Activated CD8-positive, alpha-beta memory T cell treated with anti-CD3 and anti-CD28 coated beads, Interleukin-2, amount 50 U/mL, for 24 hours (primary cell): ENCODE data around the gene SPATA13.

Source experiments
- DNase-seq: peaks from one replicate; pipeline ENCODE4 v3.0.0-alpha.2; 2020; ENCODE audit errors: extremely low read depth

SPATA13 gene

DNA sequence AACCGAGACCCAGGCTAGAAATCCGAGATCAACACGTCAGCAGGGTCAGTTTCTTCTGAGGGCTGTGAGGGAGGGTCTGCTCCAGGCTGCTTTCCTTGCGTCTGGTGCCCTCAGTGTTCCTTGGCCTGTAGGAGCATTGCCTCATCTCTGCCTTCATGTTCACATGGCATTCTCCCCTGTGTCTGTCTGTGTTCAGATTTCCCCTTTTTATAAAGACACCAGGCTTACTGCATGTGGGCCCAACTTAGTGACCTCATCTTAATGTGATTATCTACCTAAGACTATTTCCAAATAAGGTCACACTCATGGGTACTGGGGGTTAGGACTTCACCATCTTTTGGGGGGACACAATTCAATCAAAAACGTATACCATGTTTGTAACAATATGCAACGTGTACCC lies 91.6 kb downstream of the SPATA13 start:
- DNase-seq = no peak

DNA sequence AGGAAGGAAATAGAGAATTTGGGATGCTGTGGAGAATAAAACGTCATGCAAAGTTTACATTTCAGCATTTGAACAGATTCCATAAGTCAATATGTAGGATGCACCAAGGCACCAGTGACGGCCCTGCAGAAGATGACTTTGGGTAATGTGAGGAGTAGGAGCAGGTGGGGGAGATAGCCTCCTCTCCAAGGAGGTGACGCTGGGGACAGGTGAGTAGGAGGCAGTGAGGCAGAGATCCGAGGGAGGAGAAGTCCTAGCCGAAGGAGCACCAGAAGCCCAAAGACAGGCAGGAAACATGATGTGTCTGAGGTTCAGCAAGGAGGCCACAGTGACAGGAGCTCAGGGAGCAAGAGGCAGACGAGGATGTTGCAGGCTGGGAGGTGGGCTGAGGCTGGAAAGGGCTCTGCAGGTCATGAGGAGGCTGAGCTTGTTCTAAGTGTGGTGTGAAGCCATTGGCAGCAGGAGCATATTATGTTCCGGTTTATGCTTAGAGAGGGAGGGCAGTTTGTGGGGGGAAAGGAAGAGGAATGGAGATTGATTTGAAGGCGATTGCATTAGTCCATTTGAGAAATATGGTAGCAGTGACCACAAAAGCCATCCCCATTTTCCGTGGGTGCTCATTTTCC lies 93.1 kb downstream of the SPATA13 start:
- DNase-seq = no peak

DNA sequence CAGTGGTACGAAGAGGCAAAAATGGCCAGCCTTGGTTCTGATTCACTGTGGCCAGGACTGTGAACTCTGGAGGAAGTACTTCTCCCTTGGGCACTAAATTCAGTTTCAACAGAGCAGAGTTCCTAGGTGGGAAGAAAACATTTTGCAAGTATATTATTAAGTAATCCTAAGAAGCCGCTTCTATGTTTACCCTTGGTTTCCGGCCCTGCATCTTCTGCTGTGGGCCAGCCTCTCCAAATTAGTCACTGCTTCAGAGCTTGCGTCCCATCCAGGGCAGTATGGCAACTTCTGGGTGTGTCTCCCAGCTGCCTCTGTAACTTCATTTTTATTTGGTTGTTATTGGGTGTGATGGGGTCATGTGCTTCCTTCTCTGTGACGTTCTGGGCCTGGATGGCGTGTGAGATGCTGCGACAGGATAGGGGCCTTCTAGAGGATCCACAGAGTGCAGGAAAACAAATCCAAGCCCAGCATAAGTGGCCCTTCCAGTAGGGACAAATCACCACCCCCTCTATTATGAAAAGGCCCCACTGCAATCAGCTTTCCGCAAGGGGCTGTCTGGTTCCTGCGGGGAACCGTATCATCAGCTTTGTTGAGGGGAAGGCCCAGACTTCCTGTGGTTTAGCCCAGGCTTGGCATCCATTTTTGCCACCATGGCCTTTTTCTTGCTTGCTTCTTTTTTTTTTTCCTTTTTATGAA lies 93.8 kb downstream of the SPATA13 start:
- DNase-seq = no peak

DNA sequence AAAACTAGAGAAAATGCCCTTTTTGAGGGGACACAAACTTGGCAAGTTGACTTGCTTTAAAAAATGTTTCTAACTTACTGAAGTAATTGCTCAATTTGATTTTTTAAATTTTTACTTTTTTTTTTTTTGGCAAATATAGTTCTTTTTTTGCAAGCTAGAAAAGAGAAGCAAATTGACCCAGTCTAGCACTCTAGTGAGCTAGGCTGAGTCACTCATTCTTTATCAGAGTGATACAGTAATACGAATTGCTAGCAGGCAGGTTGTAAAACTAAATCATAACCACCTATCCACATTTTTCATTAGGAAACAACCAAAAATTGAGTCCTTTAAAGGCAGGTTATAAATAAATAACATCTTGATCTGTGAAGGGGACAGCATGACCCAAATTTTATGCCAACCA lies 97.0 kb downstream of the SPATA13 start:
- no peak for DNase-seq

DNA sequence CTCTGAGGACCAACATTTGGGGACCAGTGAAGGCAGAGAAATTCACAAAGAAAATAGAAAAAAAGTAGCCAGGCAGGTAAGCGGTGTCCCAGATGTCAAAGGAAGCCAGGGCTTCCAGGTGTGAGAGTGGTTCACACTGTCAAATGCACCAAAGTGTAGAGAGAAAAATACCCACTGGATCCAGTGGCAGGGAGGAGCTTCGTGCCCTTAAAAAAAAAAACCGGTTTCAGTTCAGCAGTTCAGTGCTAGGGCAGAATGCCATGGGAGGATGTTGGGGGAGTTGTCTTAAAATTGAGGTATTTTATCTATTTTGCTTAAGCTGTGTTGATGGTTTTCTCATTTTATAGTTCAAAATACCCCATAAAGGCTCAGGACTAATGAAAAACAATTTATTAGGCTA lies 101.0 kb downstream of the SPATA13 start:
- DNase-seq = no peak

DNA sequence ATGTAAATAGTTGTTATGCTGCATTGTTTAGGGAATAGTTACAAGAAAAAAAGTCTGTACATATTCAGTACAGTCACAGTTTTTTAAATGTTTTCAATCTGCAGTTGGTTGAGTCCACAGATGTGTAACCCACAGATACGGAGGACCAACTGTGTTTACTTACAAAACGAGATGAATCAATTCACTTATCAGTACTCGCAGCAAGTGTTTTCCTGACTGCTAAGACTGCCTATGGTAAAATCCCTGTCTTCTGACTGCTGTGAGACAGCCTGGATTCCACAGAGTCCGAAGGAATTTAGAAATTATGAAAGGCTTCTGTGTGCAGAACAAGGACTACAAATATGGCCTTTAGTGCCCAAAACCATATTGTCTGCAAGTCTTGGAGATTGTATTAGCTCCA lies 103.1 kb downstream of the SPATA13 start:
- DNase-seq = no peak

DNA sequence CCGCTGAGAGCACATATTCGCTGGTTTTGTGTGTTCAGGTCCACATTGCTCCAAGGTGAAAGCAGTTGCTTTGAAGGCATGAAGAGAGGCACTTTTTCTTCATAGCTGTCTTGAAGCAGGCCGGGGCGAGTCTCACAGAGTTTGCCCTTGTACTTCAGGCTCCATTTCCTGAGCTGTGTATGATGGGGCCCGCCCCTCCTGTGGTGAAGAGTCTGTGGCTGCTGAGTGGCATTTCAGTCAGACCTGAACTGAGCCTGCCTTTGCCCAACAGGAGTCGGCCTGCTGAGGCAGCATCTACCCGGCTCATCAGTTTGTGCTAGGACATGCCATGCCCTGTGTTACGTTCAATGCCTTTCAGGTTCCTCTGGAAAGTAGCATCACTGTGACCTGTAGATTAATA lies 104.5 kb downstream of the SPATA13 start:
- peak; percentile 65 for DNase-seq

DNA sequence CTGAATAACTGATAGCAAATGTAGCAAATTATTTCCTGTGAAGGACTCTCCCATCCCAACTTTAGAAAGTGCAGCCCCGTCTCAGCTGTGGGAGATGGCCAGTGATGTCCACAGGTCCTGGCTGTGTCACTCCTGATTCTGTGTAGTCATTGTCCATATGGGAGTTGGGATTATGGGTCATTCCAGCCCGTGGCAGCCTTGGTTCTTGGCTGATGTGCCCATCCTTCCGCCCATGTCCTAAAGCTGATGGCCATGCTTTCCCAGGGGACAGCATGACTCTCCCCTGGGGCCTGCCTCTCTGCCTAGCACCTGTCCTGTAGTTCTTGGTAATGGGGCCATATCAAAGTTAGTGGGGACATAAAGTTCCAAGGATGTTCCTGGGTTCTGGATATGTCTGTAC lies 104.9 kb downstream of the SPATA13 start:
- DNase-seq = no peak

DNA sequence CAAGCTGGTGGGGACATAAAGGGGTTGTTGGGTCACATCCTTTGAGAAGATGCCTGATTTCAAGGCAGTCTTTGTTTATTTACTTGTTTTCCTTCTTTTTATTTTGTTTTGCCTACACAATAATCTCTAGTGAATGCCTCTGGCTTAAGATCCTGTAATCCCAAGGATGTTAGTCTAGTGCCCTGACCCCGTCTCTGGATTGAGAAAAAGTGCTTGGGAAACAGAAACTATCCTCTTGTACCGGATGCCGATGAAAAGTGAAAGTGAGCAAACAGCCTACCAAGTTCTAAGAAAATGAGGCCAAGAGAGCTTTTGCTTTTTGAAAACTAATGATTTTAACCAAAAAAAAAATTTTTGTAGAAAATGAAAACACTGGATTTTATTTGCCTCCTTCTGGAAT lies 106.8 kb downstream of the SPATA13 start:
- no peak for DNase-seq

DNA sequence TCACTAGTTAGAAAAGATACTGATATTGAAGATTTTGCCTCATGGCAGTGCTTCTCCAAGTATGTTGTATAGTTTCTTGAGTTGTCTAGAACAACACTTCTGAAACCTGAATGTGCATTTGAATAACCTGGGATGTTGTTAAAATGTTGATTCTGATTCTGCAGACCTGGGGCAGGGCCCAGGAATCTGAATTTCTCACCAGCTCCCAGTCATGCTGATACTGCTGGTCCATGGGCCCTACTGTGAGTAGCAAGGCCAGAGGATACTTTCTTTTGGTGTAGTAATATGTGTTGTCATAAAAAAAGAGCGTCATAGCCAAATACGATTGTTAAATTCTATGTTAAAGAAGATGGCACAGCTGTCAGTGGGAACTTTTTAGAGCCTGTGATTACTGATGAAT lies 107.3 kb downstream of the SPATA13 start:
- DNase-seq = no peak

DNA sequence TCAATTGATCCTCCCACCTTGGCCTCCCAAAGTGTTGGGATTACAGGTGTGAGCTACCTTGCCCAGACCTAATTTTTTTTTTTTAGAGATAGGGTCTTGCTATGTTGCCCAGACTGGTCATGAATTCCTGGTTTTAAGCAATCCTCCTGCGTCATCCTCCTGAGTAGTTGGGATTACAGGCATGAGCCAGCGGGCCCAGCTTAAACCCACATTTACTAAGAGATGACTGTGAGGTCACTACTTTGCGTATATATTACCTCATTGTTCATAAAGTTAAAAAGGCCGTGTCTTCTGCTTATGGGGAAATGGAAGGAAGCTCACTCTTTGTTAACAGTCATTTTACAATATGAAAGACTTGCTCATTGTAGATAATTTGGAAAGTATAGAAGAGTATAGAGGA lies 109.3 kb downstream of the SPATA13 start:
- no peak for DNase-seq

DNA sequence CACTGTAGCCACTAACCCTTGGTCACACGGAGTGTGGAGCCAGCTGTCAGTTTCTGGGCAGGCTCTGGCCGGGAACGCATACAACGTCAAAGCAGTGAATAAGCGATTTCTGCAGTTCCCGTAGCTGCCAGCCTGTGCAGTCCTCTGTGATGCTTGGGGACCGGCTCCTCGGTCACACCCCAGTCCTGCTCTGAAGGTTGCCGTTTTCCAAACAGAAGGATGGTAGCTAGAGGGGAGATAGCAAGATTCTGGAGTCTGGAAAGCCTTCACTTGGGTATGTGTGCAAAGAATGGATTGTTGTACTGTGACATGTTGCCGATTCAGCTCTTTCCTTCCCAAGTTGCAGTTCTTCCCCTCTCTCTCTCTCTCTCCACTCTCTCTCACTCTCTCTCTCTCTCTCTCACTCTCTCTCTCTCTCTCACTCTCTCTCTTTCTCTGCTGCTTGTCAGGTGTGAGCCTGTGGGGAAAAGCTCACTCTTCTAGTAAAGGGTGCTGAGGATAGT lies 110.2 kb downstream of the SPATA13 start:
- no peak for DNase-seq

DNA sequence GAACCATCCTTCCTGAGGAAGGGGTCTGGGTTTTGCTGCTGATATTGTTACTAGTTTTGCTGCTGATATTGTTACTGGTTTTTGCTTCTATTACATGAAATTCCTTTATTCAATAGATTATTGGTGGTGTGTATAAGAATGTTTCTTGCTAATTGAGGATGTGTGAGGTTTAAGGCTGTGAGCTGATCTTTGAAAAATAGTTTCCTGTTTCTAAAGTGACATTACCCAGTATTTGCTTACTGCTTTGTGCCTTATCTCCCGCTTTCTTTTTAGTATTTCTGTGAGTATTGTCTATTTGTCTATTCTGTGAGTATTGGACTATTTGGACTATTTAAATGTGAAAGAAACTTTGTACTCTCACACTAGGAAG lies 110.7 kb downstream of the SPATA13 start:
- no peak for DNase-seq

DNA sequence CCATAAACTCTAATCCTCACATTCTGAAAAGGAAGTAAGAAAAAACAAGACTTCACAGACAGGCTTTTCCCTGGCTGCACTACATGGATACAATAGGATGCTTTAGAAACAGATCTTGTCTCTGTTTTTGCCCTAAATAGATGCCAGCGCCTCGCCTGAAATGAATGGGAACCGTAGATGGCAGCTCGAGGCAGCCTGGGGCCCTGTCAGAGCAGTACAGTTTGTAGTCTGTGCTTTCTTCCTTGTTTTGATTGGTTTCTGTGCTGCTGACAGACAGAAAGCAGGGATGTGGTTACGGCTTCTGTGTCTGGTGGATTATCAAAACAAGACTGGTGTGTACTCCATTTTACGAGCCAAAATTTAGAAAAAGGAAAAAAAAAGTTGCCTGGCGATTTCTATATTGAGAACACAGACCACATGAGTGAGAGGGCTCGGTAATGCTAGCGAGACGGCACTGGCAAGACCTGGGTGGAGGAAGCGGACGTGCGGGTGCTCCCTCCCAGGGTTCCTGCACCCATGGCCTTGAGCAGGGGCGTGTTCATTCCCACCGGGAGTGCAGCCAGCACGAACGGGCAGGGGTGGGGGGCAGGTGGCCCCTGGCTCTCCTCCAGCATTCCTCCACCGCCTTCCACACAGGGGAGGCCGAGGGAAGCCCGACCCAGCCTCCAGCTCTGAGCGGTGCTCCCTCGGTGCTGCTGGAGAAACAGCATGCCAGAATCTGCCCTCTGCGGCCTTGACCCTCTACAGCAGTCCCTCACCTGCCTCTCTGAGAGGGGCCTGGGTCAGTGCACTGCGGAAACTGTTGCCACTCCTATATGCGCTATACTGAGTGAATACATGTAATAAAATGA lies 111.3 kb downstream of the SPATA13 start:
- DNase-seq = peak; percentile 29

DNA sequence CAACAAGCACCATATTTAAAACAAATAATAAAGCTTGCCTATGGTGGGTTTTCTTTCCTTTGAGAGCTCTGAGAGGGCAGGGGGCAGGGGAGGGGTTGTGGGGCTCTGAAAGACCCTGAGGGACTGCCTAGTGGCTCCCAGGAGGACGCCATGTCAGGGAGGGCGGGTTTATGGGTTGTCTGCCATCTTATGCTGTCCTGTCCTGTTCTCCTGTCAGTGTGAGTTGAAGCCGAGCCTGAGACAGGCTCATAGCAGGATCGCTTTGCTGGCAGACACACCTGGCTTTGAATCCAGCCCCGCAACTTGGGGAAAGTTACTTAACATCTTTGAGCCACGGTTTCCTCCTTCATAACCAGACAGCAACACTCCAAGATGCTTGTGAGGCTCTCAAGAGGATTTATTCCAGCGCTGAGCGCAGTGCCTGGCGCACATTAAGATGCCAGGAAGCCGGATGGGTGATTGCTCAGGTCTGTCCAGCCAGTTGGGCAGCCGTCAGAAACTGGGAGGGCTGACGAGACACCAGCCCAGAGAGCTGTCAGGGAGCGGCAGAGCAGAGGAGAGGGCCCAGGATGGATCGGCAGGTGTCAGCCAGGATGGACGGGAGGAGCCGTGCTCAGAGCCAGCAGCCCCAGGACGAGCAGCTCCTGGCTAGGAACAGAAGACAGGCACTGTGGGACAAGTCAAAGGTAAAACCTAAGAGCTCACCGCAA lies 112.1 kb downstream of the SPATA13 start:
- no peak for DNase-seq

DNA sequence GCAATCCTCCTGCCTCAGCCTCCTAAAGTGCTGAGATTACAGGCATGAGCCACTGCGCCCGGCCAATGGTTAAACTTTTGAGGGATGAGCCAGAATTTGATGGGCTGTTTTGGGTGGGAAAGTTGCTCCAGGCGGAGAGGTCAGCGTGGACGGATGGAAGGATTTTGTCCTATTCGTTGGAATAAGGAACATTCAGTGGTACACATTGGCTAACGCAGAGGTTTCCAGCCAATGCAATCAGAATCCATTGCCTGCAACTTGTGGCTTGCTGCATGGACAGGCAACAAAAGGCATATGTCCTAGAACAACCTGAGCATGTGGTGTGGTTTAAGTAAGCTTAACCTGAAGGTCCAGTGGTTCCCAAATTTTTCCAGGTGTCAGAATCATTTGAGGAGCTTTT lies 113.4 kb downstream of the SPATA13 start:
- DNase-seq = no peak

DNA sequence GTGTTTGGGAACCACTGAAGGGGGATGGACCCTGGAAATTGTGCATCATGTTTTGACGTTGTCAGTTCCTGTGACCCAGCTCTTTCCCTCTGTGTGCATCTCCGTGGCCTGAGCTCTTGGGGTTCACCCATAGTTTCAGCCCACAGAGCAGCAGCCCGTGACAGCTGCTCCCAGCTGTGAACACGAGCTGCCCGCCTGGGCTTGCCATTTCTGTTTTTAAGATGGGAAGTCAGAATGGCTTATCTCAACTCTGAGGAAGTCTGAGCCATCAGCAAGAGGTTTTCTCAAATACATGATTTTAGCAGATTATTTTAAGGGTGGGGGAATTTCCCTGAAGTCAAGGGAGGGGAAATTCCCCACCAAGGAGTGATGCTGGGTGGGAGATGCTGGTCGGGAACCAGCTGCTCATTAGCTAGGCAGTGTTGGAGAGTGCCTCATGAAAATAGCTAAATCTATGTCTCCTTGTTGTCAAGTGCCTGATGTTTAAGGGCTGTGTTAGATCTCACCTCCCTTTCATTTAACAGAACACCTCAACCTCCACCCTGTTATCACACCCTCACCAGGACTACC lies 114.0 kb downstream of the SPATA13 start:
- DNase-seq = peak; percentile 51

DNA sequence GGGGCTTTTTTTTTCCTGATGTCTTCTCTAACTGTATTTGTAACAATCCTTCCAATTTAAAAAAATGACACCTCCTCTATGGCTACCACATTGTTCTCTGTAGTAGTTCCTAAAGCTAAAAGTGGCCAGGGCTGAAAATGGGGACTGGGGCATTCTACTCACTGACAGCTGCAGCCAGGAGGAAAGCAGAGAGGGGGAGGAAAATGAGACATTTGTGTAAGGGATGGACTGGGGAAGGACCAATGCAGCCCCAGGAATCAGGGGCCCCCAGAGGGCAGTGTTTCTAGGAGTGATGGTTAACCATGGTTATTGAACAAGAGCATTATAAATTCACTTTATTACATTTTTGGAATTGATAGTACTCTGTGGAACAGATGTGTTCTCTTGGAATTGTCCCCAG lies 114.5 kb downstream of the SPATA13 start:
- no peak for DNase-seq

DNA sequence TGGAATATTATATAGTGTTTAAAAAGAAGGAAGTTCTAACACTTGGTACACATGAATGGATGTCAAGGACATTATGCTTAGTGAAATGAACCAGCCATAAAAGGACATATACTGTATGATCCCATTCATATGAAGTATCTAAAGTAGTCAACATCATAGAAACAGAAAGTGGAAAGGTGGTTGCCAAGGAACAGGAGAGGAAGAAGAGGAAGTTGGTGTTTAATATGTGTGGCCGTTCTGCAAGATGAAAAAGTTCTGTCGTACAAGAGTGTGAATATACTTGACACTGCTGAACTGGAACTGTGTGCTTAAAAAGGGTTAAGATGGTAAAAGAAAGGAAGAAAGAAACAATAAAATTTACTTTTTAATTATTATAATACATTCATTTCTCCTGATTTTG lies 115.8 kb downstream of the SPATA13 start:
- DNase-seq = no peak

DNA sequence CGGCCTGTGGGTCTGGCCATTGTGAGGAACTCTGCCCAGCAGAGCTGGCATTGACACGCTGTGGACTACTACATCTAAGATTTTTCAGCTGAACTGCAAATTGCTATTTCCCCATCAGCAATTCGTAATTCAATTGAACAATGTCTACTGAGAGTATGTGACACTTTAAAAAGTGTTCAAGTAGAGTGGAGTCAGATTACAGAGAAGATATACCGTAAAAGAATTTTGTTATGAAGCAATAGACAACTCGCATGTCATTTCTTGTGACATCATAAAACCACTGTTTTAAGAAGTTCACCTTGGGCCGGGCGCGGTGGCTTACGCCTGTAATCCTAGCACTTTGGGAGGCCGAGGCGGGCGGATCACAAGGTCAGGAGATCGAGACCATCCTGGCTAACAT lies 116.3 kb downstream of the SPATA13 start:
- no peak for DNase-seq

DNA sequence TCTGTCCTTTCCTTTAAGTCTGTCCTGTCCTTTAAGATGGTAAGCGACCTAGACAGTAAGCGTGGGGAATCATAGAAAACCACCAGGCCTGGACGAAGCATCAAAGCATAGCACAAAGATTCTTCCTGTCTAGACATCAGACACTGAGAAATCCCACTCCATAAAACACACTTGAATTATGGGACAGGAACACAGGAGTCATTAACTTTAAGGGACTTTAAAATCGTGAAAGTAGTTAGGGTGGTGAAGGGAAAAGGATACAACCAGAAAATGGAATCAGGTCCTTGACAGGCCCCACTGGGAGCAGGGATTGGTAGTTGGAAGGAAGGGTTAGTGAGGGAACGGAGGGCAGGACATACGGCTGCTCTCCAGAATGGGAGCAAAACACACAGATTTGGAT lies 117.2 kb downstream of the SPATA13 start:
- DNase-seq = no peak
